HG03521 (cell line): ENCODE measurements around the gene FLYWCH2.

Experiments
- ATAC-seq: cut with Tn5 transposase; IDR thresholded peaks from one replicate; pipeline ENCODE4 v1.9.1; 2021; ENCODE audit warnings: mild to moderate bottlenecking, moderate library complexity; ENCODE audit not compliant: unreplicated experiment

The FLYWCH2 gene, protein sequence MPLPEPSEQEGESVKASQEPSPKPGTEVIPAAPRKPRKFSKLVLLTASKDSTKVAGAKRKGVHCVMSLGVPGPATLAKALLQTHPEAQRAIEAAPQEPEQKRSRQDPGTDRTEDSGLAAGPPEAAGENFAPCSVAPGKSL

GRCh38 chr16:2882650-2883457 lies at the start of gene FLYWCH2:
Gene FLYWCH2 (plus strand): TSS chr16:2883215. CDS start chr16:2896450, 13,235 bp downstream.
- peak; percentile 86 for ATAC-seq

- ATAC-seq, result no peak
Measured at GRCh38 chr16:2833776-2834175, 49.2 kb upstream of the FLYWCH2 start.

GRCh38 chr16:2834968-2835367 lies 48.0 kb upstream of the FLYWCH2 start:
- ATAC-seq, result no peak

GRCh38 chr16:2835638-2836493 lies 47.1 kb upstream of the FLYWCH2 start:
- ATAC-seq, result no peak

DNA sequence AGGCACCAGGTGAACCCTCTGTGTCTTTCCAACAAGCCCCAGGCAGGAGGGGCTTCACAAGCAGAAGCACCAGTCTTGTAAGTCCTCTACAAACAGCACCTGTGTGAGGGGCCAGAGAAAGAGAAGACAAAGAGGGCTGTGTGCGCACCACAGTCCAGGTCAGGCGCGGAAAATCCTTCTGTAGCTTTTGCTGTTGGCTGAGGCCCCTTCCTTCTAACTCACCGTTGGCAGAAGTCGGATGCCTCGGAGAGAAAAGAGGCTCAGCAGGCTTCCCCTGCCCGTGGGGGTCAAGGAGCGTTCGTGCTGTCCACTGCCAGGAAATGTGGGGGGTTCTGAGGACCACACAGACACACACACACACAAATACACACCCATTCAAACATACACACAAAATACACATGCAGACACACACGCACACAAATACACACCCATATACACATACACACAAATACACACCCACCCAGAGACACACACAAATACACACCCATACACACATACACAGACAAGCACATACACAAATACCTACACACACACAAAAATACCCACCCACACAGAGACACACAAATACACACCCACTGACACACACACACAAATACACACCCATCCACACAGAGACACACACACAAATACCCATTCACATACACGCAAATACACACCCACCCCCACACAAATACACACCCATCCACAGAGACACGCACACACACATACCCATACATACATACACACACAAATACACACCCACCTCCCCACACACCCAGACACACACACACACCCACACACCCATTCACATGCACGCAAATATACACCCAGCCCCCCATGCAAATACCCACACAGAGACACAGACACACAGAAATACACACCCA lies 46.1 kb upstream of the FLYWCH2 start:
- no peak for ATAC-seq

GRCh38 chr16:2838928-2839327 lies 44.1 kb upstream of the FLYWCH2 start:
- no peak for ATAC-seq

DNA sequence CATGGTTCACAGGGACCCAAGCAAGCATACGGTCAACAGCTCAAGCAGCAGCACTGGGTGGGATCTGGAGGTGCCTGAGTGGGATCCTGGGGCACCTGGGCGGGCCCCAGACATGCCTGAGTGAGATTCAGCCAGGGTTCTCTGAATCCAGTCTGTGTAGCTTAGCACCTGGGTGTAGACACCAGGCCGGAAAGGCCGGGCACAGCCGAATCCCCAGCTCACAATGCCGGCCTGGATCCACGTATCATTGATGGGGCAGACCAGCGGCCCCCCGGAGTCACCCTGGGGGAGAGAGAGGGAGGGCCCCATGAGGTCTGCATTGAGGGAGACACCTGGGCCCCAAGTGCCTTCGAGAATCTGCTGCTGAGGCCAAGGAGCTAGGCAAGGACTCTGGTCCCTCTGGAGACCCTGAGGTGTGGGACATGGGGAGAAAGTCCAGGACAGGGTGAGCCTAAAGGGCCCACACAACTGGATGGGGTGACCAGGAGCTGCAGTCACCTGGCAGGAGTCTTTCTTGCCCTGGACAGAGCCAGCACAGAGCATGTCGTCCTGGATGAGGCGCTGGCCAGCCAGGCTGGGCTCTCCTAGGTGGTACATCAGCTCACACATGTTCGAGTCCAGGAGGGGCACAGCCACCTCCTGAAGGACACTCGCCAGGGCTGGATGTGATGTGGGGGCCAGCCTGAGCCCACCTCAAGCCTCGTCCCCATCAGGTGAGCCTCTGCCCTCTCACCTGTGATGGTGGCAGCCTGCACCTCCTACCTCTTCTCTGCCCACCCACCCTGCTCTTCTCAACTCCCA lies 43.2 kb upstream of the FLYWCH2 start:
- ATAC-seq, result no peak

GRCh38 chr16:2840914-2841313 lies 42.1 kb upstream of the FLYWCH2 start:
- ATAC-seq, result no peak

DNA sequence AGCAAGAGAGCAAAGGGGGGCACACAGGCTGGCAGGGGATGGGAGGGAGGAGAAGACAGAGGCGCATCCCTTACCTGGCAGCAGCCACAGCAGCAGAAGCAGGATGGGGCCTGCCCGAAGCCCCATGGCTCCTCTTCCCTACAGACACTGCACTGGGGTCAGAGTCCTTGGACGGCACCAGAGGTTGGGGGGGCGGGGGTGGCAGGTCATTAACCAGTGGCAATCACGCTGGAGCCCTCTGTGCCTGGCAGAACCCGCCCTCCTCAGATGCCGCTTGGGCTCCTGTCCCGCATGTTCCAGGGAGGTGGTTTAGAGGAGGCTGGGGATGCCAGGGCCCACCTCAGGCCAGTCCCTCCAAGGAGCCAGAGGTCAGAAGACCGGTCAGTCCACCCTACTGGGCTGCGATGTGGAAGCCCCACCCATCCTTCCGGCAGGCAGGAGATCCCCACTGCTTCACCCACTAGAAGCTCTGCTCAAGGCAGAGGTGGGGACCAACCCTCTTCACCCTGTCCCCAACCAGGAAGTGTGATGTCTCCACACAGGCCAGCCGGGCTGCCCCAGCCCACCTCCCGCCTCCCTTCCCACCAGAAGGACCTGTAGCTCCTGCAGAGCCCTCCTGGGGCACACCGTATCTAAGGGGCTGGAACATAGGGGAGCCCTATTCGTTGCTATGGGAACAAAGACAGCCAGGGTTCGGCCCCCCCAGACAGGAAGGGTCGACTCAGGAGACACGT lies 41.2 kb upstream of the FLYWCH2 start:
- no peak for ATAC-seq

DNA sequence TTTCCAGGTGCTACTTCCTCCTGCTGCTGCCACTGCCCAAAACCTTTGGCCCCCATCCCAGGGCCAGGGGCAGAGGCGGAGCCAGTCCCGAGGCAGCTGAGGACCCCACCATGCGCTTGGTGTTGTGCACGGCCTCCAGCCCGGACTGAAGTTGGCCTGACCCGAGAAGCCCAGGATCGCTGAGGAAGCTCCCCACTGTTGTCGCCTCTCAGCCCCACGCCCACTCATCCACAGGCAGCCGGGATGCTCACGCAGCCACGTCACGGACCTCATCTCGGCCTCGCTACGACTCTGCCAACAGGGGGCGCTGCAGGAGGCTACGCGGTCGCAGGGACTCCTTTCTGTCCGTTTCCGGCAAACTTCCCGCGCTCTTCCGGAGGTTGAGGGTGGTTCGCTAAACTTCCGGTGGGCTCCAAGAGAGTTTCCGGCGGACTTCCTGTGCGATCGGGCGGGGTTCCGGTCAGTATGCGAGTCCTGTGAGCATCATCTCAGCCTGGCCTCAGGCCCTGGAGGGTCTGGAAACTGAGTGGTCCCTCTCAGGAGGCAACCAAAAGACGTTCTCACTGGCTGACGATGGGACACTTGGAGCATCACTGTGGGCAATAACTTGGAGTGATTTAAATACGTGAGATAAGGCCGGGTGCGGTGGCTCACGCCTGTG lies 40.5 kb upstream of the FLYWCH2 start:
- ATAC-seq, result no peak

GRCh38 chr16:2843526-2843925 lies 39.5 kb upstream of the FLYWCH2 start:
- ATAC-seq, result no peak

- ATAC-seq, result no peak
Measured at GRCh38 chr16:2845116-2845515, 37.9 kb upstream of the FLYWCH2 start.

DNA sequence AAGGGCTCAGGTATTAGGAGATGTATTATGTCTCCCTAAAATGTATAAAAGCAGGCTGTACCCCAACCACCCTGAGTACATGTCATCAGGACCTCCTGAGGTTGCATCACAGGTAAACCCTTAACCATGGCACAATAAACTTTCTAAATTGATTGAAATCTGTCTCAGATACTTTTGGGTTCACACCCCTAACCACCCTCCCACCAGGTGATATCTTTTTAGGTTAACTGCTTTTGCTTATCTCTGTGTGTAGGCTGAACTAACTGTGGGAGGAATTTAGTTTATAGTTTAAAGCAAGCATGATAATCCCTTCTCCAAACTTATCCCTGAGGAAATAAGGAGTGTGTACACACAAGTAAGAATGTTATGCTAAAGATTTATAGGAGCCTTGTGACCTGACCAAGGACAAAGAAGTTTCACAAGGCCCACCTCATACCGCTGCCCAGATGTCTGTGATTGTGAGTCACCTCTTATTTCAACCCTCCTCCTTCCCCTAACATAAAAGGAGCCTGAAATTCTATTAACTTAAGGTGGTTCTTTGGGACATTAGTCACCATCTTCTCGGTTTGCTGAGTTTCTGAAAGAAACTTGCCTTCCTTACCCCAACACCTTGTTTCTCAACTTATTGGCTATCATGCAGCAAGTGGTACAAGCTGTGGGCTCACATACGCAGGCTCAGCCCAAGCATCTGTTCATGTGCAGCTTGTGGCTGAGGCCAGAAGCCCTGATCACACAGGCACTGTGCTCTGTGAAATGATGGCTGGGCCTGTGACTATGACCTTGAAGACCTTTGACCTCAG lies 36.3 kb upstream of the FLYWCH2 start:
- ATAC-seq, result no peak

DNA sequence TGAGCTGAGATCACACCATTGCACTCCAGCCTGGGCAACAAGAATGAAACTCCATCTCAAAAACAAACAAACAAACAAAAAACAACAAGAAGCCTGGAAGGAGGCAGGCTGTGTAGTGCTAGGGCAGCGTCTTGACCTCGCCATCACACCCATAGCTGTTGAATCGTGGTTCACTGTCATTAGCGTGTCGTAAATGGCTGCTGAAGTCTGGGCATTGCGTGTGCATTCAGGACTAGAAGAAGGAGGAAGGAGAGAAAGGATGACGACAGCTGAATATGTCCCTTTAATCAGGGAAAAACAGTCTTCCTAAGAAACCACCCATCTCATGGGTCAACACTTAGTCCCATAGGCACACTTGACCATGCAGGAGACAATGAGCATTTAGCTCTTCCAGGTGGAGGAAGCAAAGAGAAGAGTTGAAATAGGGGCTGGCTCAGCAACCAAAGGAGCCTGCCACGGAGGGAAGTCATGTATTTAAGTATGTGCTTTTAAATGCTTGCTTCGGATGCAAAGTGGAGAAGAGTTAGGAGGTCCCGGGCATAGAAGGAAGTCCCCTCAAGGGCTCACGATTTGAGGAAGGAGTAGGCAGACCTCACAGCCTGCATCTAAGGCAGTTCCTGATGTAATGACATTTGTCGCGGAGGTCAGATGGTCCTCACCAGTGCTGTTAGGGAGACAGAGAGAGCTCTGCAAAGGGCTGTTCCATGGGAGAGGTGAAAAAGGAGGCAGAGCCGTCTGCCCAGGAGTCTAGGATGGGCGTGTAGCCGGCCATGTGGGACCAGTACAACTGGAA lies 33.9 kb upstream of the FLYWCH2 start:
- ATAC-seq, result no peak

GRCh38 chr16:2852003-2852730 lies 30.8 kb upstream of the FLYWCH2 start:
- no peak for ATAC-seq

GRCh38 chr16:2852731-2853507 lies 30.1 kb upstream of the FLYWCH2 start:
- no peak for ATAC-seq
